Forelimb muscle (tissue), 1 donor: Measurements from ENCODE around the gene TEX29. TPM values are rescaled to one million over a fixed set of nuclear protein-coding genes. Genes with fewer than 3 reads are reported as not detected.

Experiments
- DNase-seq: peaks from one replicate; pipeline ENCODE4 v3.0.0-alpha.2; 2013; ENCODE audit warnings: low read depth
- polyA plus RNA-seq: library from polyadenylated mRNA; unstranded; fragments of 120-200 nt; gene quantifications from one replicate; pipeline ENCODE4 v1.2.1, GENCODE V29; 2013; ENCODE audit not compliant: insufficient read length

The TEX29 gene
- polyA plus RNA-seq, 1 donor = 0.30 TPM

DNA sequence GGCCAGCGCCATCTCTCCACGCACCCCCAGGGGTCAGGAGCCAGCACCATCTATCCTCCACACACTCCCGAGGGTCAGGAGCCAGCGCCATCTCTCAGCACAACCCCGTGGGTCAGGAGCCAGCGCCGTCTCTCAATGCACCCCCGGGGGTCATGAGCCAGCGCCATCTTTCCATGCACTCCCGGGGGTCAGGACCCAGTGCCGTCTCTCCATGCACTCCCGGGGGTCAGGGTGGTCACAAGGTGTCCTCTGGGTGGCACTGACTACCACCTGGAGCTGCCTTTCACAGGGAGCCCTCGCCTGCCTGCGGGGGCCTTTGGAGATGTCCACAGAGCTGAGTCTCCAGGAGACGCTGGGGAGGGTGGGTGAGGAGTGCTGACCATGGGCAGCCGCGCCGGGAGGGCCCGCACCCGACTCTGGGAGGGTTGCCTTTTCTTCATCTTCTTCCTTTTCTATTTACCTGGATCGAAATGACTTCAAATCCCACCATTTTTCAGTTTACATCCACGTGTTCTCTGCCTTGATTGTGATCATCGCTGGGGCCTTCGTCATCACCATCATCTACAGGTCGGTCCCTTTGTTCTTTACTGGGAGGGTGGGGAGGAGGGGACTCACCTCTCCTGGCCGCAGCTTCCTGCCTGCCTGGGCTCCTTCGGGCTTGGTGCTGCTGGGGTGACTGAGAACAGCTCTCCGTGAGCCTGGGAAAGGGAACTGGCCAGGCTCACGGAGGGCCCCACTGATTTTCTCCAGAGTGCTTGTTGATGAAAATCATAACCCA is 19.1 kb downstream of the TEX29 start:
- no peak for DNase-seq

- DNase-seq = no peak
Observed at GRCh38 chr13:111341886-111342285, 21.4 kb downstream of the TEX29 start.

- DNase-seq = no peak
Observed at GRCh38 chr13:111342721-111343120, 22.3 kb downstream of the TEX29 start.

DNA sequence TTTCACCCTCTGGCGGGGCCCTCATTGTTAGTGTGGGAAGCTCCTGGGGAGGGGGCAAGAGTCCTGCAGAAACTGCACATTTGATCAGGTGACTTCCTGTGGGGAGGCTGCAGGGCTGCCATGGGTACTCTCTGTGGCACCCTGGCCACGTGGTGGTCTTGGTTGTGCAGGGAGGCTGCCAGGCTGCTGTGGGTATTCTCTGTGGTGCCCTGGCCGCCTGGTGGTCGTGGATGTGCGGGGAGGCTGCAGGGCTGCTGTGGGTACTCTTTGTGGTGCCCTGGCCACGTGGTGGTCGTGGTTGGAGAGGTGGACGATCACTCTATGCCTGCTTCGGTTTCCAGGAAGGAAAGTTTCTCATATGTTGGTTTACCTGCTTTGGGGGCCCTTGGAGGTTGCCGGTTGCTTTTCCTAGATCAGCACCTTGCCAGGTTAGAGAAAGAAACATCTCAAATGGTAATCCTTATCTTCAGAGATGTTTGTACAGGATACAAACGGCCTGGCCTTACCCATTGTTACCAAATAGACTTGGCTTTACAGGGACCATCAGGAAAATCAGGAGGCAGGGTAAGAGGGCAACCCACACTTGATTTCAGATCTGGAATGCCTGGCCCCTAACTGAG is 22.9 kb downstream of the TEX29 start:
- no peak for DNase-seq

DNA sequence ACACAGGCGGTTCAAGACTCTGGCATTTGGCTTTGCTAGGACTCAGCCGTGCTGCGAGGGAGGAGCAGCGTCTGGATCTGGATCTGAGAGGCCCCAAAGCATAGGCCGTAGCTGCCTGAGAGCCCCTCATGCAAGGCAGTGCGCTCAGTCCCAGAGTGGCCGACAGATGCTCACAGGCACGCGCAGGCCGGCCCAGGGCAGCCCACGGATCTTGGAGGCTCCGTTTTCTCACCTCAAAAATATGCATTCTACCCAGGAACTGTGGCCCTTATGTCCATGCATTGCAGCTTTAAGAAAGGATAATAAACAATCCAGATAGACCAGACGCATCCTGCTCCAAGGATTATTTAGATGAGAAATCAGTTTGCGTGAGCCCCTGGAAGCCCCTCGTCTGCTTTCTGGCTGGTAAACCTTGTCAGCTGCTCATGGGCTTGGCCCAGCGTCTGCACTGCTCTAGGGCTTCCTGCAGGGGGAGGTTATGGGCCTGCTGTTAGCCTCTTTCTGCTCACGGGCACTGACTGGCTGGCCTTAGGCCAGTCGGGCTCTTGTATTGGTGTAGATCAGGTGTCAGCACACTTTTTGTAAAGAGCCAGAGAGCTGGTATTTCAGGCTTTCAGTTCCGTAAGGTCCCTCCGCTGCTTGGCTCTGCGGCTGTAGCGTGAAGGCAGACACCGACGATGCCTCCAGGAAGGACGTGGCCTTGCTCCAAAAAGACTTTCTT is 24.2 kb downstream of the TEX29 start:
- DNase-seq = peak; percentile 8

DNA sequence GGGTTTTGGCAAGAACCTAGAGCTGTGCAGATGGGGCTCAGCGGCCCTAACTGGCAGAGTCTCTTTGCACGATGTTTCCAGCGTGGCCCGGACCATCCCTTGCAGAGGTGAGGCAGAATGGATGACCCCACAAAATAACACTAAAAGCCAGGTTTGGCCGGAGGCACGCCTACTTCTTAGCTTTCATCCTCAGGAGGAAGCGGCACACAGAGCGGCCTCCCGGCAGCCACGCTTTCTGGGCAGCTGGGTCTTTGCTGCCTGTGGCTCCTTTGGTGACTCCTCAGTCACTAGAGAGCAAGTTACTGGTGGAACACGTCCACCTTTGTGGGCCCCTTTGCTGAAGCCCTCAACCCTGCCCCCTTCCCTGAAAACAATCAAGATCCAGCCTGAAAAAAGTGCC is 25.2 kb downstream of the TEX29 start:
- no peak for DNase-seq

- DNase-seq = no peak
Observed at GRCh38 chr13:111346101-111346680, 25.7 kb downstream of the TEX29 start.

DNA sequence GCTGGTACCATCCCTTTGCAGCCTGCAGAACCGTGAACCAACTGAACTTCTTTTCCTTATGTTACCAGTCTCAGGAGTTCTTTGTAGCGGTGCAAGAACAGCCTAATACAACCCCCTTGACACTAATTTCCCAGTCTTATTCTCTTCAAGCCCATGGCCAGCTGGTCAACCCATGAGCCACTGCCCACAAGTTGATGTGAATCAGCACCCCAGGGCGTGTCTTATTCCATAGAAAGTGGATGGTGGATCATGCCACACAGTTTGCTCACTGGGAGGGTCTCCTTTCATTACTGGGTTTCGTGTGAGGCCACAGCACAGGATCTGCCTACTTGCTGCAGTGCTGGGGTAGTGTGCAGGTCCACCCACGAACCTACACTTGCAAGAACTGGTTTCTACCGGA is 27.0 kb downstream of the TEX29 start:
- DNase-seq = no peak

DNA sequence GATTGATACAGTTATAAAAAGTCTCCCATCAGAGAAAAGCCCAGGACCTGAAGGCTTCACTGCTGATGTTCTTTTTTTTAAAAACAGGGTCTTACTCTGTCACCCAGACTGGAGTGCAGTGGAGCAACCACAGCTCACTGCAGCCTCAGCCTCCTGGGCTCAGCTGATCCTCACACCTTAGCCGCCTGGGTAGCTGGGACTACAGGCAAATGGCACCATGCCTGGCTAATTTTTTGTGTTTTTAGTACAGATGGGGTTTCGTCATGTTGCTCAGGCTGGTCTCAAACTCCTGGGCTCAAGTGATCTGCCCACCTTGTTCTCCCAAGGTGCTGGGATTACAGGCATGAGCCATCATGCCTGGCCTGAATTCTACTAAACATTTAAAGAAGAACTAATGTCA is 33.1 kb downstream of the TEX29 start:
- no peak for DNase-seq

GRCh38 chr13:111354789-111355188 is 34.3 kb downstream of the TEX29 start:
- DNase-seq = no peak

GRCh38 chr13:111356795-111357194 is 36.4 kb downstream of the TEX29 start:
- no peak for DNase-seq

DNA sequence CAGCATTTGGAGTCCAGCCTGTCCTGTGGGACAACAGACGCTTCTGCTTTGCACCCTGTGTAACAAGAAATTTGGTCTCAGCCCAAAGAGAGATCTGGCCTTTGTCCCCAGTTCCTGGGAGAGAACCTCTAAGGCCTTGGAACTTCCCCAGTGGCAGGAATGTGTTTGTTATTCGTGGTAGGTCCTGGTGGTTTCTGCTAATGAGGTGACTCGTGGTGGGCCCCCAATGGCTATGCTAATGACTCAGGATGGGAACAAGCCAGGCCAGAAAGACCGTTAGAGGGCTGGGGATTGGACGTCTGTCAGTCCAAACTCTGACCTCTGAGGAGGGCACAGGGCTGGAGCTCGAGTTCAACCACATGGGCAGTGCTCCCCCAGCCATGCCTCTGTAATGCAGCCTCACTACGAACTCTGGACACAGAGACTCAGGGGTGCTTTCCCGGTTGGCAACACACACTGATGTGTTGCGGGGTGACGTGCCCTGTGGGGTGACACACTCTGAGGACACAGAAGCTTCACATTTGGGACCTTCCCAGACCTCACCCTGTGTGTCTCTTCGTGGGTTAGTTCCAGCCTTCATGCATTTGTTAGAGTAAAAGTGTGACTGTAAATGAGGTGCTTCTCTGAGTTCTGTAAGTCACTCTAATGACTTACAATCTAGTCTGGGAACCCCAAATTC is 38.9 kb downstream of the TEX29 start:
- DNase-seq = no peak

GRCh38 chr13:111359930-111360329 is 39.5 kb downstream of the TEX29 start:
- DNase-seq = no peak

DNA sequence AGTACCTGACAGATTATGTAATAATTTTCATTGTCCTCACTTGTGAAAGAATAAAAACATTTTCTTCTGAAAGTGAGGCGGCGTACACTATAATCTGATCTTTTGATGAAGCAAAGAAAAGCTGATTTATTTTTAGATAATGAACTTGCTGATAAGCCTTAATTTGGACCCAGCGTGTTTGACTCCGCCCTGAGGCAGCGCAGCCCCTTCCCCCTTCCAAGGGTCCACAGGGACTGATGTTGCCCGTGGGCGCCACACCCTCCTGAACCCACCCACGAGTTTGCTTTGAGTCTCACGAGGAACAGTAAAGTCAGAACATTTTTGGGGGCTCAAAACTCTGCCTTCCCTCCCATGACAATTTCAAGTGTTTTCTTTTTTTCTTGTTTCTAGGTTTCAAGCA is 40.0 kb downstream of the TEX29 start:
- DNase-seq = no peak

DNA sequence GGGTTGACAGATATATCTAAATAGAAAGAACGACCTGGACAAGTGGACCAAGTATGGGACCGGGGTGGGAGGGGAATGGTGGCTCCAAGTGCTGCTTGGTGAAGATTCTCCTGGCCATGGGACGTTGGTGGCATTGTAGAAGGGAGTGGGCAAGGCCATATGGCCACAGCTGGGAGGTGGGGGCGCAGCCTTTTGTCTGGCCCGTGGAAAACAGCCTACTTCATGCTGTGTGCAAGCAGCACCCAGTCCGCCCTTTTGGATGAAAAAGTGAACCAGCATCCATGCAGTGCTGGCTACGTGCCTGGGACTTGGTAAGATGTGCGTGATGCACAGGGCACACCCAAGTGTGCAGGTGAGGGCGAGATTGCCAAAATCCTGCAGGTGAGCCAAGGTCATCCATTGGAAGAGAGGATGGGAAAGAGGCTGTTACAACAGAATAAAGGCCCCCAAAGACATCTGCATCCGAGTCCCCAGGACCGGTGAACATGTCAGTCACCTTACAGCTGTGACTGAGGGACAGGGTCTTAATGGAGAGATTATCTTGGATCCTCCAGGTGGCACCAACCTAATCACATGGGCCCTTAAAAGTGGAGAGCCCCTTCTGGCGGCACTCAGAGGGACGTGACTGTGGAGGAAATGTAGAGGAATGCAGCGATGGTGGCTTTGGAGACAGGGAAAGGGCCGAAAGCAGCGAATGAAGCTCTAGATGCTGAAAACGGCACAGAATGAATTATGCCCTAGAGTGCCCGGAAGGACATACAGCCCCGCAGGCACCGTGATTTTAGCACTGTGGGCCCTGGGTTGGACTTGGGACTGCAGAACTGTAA is 40.8 kb downstream of the TEX29 start:
- no peak for DNase-seq

DNA sequence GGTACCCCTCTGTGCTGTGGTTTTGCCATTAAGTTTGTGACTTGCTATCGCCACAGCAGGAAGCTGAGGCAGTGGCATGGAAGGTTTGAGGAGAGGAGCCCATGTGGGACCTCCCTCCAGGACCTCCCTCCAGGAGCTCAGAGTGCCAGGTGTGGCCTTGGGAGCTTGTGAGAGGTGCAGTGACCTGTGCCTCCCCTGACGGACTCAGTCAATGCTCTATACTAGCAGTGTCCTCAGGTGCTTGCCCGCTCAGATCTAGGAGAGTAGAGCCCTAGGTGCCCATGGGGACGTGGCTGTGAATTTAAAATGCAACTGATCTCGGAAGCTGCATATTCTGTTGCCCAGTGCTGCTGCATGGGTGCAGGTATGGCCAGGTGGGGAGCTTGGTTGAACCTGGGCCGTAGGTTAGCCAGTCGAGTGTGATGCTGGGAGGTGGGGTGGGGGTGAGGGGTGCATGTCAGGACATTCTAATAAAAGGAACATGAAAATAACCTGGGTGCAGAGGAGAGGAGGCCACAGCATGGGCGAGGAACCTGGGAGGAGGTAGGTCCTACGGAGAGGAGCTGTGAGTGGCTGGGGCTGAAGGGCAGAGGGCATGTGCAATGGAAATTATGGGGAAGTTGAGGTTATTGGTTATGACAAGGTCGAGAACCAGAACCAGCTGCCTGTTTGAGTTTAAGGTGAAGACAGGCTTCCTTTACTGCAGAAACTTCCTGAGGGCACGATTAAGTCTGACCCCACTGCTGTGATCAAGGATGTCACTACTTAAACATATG is 41.6 kb downstream of the TEX29 start:
- no peak for DNase-seq

DNA sequence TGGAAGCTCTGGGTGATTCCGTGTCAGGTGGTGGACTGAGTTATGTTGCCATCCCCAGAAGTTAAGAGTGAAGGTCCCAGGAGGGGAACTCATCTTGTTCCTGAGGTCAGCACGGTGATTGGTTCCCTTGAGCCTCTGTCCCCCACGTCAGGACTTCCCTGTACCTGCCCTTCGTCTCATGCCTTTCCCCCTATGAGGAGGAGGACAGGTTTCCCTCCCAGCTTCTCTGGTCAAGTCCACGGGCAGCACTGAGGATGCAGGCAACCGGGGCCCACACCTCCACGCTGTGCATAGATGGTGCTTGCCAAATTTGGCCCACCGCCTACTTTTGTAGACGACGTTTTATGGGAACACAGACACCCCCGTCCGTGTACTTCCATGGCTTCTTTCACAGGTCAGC is 42.7 kb downstream of the TEX29 start:
- DNase-seq = no peak

GRCh38 chr13:111363591-111363990 is 43.1 kb downstream of the TEX29 start:
- DNase-seq = no peak

GRCh38 chr13:111365149-111366005 is 44.9 kb downstream of the TEX29 start:
- no peak for DNase-seq
